Uterus (tissue), 4 donors: ENCODE data around the gene LTBP1. TPM values are rescaled to one million over a fixed set of nuclear protein-coding genes. Genes with fewer than 3 reads are reported as not detected.
"Not testable (repeated sequence)": the region's sequence is repeated elsewhere in the genome, so short reads cannot be mapped to it uniquely, and the experiment has no call there.

Experiments
- DNase-seq, 2 donors: peaks; one replicate each; pipeline ENCODE4 v3.0.0-alpha.2; 2019 to 2020
- H3K27ac ChIP-seq, 2 donors: fragments of 200-600 bp; sonication (generic); 1 replicate in 1 of 2; 2 replicates in 1 of 2; pipeline ENCODE4 v1.5.1; 2016 to 2018
- H3K27me3 ChIP-seq, 2 donors: fragments of 200-600 bp; sonication (generic); one replicate each; pipeline ENCODE4 v1.5.1; 2018 to 2019; ENCODE audit warnings: control low read depth in 1 of 2
- H3K36me3 ChIP-seq, 2 donors: fragments of 200-600 bp; sonication (generic); one replicate each; pipeline ENCODE4 v1.5.1; 2019; ENCODE audit warnings: control low read depth in 1 of 2
- H3K4me1 ChIP-seq, 2 donors: fragments of 200-600 bp; sonication (generic); one replicate each; pipeline ENCODE4 v1.5.1; 2018 to 2019; ENCODE audit warnings: control low read depth in 1 of 2
- H3K4me3 ChIP-seq, 2 donors: fragments of 200-600 bp; sonication (generic); 1 replicate in 1 of 2; 2 replicates in 1 of 2; pipeline ENCODE4 v1.5.1; 2018 to 2019; ENCODE audit warnings: mild to moderate bottlenecking in 1 of 2
- H3K9me3 ChIP-seq, 2 donors: fragments of 200-600 bp; sonication (generic); one replicate each; pipeline ENCODE4 v1.5.1; 2019; ENCODE audit warnings: control low read depth in 1 of 2
- POLR2A ChIP-seq, 2 donors: fragments of 450-650 bp; IDR thresholded peaks; one replicate each; pipeline ENCODE4 v1.6.1; 2016; ENCODE audit warnings: antibody characterized with exemption in 2 of 2, mild to moderate bottlenecking in 1 of 2, moderate library complexity in 1 of 2
- intact Hi-C: fragments of 100-400 bp; cut with DNase I; formaldehyde crosslinking; loops from one replicate; pipeline ENCODE4 v1.15.1; 2023; ENCODE audit warnings: low total_unique reads
- total RNA-seq, 4 donors: library from RNA; depleted of rRNA in 3 of 4; stranded (reverse); fragments of >200 nt in 3 of 4; gene quantifications; one replicate each; pipeline versions ENCODE4 v1.1.0 to v1.2.4, GENCODE V29; 2014 to 2023
- TF ChIP-seq, protein P1 (sequence below), 4 experiments: fragments of 200-600 bp in 2 of 4; fragments of 450-650 bp in 2 of 4; sonication (generic) in 2 of 4; IDR thresholded peaks; one replicate each; pipeline ENCODE4 v1.5.1; 2016 to 2019; ENCODE audit warnings: antibody characterized with exemption in 4 of 4, mild to moderate bottlenecking in 2 of 4, moderate library complexity in 1 of 4
- donor health status: DM: yes; HTN: yes; CAD: no.

Gene LTBP1
- total RNA-seq, 4 donors from 2014 or later, result 72.5 to 322 (median 92.2) TPM

DNA sequence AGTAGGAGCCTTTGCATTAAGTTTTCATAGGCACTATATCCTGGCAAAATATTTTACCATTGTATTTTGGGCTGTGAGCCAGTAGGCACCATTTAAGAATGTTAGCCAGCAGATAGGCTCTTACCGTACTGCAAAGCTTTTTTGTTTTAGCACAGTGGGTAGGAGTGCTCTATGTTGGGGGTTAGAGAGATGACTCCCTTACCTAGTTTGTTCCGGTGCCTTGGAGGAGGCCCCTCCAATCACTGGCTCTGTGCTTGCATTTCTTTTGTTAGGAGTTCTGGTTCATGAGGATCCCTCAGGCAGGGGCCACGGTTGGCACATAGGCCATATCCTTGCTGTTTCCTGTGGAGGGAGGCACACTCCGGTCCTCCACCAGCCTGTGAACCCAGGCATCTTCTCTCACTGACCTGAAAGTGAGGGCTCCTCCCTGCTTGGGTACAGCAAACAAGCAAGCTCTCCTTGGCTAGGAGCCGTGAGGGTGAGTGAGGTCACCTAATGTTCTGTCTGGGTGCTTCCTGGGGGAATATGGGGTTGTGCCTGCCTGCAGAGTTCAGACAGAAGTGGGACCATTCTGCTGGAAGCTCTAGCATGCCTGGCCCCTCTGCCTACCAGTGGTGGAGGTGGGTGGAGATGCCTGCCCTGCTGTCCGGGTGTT, 29.8 kb downstream of the LTBP1 start:
- Histone ChIP-seq H3K27me3 (no peaks in the 10 kb centered on the region), H3K36me3 (no peaks in the 10 kb centered on the region), H3K27ac (no peak overlapping the region), H3K4me3 (no peak overlapping the region), H3K4me1 (no peaks in the 10 kb centered on the region), H3K9me3 (no peaks in the 10 kb centered on the region)
- DNase-seq, result no peak
- TF ChIP-seq, protein P1, sequence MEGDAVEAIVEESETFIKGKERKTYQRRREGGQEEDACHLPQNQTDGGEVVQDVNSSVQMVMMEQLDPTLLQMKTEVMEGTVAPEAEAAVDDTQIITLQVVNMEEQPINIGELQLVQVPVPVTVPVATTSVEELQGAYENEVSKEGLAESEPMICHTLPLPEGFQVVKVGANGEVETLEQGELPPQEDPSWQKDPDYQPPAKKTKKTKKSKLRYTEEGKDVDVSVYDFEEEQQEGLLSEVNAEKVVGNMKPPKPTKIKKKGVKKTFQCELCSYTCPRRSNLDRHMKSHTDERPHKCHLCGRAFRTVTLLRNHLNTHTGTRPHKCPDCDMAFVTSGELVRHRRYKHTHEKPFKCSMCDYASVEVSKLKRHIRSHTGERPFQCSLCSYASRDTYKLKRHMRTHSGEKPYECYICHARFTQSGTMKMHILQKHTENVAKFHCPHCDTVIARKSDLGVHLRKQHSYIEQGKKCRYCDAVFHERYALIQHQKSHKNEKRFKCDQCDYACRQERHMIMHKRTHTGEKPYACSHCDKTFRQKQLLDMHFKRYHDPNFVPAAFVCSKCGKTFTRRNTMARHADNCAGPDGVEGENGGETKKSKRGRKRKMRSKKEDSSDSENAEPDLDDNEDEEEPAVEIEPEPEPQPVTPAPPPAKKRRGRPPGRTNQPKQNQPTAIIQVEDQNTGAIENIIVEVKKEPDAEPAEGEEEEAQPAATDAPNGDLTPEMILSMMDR (IDR thresholded peaks at IDR 0.05), result no peak
- TF ChIP-seq POLR2A (IDR thresholded peaks at IDR 0.05), result no peak
- intact Hi-C loops, result no loop called here

DNA sequence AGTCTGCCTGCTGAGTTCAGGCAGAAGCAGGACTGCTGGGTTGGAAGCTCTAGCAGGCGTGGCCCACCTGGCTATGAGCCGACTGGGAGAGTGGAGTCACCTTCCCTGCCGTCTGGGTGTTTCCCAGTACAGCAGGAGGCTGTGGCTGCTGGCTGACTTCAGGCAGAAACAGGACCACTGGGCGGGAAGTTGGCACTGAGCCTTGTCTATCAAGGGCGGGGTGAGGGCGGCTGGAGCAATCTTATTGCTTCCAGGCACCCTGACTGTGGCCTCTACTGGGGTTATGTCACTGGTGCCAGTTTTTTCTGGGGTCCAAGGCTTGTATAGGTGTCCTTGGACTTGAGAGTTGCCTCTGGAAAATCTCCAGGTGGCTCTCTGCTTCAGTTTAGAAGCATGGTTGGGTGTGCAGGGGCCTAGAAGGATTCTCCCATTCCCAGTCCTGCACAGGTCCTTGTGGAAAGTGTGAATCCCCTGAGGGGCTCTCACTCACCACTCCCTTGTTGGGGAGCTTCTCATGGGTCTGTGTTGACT, 30.5 kb downstream of the LTBP1 start:
- H3K4me1 ChIP-seq, result no peaks in the 10 kb centered on the region
- H3K27me3 ChIP-seq, result no peaks in the 10 kb centered on the region
- H3K36me3 ChIP-seq, result no peaks in the 10 kb centered on the region
- H3K4me3 ChIP-seq, result no peak overlapping the region
- H3K9me3 ChIP-seq, result no peaks in the 10 kb centered on the region
- no peak for DNase-seq
- no peak for TF ChIP-seq POLR2A (IDR thresholded peaks at IDR 0.05)
- TF ChIP-seq, protein P1 (IDR thresholded peaks at IDR 0.05), result no peak
- intact Hi-C loops, result no loop called here
- no peak overlapping the region for H3K27ac ChIP-seq

DNA sequence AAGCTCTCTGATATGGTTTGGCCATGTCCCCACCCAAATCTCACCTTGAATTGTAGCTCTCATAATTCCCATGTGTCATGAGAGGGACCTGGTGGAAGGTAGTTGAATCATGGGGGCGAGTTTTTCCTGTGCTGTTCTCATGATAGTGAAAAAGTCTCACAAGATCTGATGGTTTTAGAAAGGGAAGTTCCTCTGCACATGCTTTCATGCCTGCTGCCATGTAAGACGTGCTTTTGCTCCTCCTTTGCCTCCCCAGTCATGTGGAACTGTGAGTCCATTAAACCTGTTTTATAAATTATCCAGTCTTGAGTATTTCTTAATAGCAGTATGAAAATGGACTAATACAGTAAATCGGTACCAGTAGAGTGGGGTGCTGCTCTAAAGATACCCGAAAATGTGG, 34.9 kb downstream of the LTBP1 start:
- Histone ChIP-seq H3K27me3 (no peaks in the 10 kb centered on the region), H3K4me1 (no peaks in the 10 kb centered on the region), H3K36me3 (no peaks in the 10 kb centered on the region), H3K27ac (no peak overlapping the region), H3K9me3 (no peaks in the 10 kb centered on the region), H3K4me3 (no peak overlapping the region)
- TF ChIP-seq, protein P1 (IDR thresholded peaks at IDR 0.05), result no peak
- TF ChIP-seq POLR2A (IDR thresholded peaks at IDR 0.05), result no peak
- no peak for DNase-seq
- intact Hi-C loops, result no loop called here

DNA sequence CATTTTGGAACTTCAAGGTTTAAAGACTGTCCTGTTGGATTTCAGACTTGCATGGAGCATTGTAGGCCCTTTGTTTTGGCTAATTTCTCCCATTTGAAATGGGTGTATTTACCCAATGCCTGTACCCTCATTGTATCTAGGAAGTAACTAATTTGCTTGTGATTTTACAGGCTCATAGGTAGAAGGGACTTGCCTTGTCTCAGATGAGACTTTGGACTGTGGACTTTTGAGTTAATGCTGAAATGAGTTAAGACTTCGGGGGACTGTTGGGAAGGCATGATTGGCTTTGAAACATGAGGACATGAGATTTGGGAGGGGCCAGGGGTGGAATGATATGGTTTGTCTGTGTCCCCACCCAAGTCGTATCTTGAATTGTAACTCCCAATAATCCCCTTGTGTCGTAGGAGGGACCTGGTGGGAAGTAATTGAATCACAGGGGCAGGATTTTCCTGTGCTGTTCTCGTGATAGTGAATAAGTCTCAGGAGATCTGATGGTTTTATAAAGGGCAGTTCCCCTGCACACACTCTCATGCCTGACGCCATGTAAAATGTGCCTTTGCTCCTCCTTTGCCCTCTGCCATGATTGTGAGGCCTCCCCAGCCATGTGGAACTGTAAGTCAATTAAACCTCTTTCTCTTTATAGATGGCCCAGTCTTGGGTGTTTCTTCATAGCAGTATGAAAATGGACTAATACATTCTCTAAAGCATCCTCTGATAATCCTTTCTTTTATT, 36.6 kb downstream of the LTBP1 start:
- intact Hi-C loops, H3K4me3 ChIP-seq, DNase-seq, H3K27ac ChIP-seq, H3K4me1 ChIP-seq, H3K9me3 ChIP-seq, H3K27me3 ChIP-seq, H3K36me3 ChIP-seq: not testable (repeated sequence)

DNA sequence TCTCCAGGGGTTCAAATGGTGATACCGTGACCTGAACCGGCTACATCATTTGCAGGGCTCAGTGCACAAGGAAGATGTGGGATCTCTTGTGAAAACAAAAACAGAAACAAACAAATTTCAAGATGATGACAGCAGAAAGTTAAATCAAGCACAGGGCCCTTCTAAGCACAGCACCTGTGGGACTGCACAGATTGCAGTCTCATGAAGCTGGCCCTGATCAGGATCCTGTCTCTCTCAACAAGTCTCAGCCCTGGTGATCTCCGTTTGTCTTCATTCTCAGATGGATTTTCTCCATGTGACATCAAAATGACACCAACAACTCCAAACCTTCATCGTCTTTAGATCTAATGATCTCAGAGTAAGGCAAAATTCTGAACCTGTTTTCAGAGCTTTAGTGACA, 39.7 kb downstream of the LTBP1 start:
- Histone ChIP-seq H3K4me3 (no peak overlapping the region), H3K36me3 (no peaks in the 10 kb centered on the region), H3K27me3 (no peaks in the 10 kb centered on the region), H3K9me3 (no peaks in the 10 kb centered on the region), H3K4me1 (no peaks in the 10 kb centered on the region), H3K27ac (no peak overlapping the region)
- intact Hi-C loops, result no loop called here
- TF ChIP-seq, protein P1 (IDR thresholded peaks at IDR 0.05), result no peak
- TF ChIP-seq POLR2A (IDR thresholded peaks at IDR 0.05), result no peak
- DNase-seq, result no peak
